Heart left ventricle (tissue), 16 donors: ENCODE measurements around the gene CDK6. TPM values are rescaled to one million over a fixed set of nuclear protein-coding genes. Genes with fewer than 3 reads are reported as not detected.

Source experiments
- ATAC-seq, 4 donors: fragments of 200-7000 bp; cut with Tn5 transposase; one replicate each; pipeline ENCODE4 v1.9.1; 2020 to 2022; ENCODE audit warnings: moderate library complexity in 4 of 4, mild to moderate bottlenecking in 3 of 4, moderate number of reproducible peaks in 1 of 4
- DNase-seq, 5 donors: peaks; one replicate each; pipeline ENCODE4 v3.0.0-alpha.2; 2020
- H3K27ac ChIP-seq, 12 donors: fragments of 200-600 bp; sonication (generic) in 4 of 12; one replicate each; pipeline versions ENCODE4 v1.5.0 to v1.8.0; 2016 to 2022; ENCODE audit warnings: mild to moderate bottlenecking in 2 of 12
- H3K27me3 ChIP-seq, 9 donors: fragments of 200-600 bp; sonication (generic) in 2 of 9; one replicate each; pipeline versions ENCODE4 v1.5.1 to v1.8.0; 2016 to 2022; ENCODE audit warnings: mild to moderate bottlenecking in 3 of 9
- H3K36me3 ChIP-seq, 9 donors: fragments of 200-600 bp; sonication (generic) in 2 of 9; one replicate each; pipeline versions ENCODE4 v1.5.0 to v1.8.0; 2018 to 2022; ENCODE audit warnings: mild to moderate bottlenecking in 2 of 9
- H3K4me1 ChIP-seq, 12 donors: fragments of 200-600 bp; sonication (generic) in 4 of 12; one replicate each; pipeline versions ENCODE4 v1.5.0 to v1.8.0; 2016 to 2022; ENCODE audit warnings: mild to moderate bottlenecking in 3 of 12
- H3K4me3 ChIP-seq, 12 donors: fragments of 200-600 bp; sonication (generic) in 4 of 12; one replicate each; pipeline versions ENCODE4 v1.5.0 to v1.8.0; 2017 to 2022; ENCODE audit warnings: mild to moderate bottlenecking in 9 of 12, moderate library complexity in 4 of 12
- H3K9me3 ChIP-seq, 12 donors: fragments of 200-600 bp; sonication (generic) in 4 of 12; one replicate each; pipeline versions ENCODE4 v1.5.0 to v1.8.0; 2016 to 2022; ENCODE audit warnings: mild to moderate bottlenecking in 1 of 12
- POLR2A ChIP-seq, 2 donors: fragments of 450-650 bp; IDR thresholded peaks; one replicate each; pipeline ENCODE4 v1.6.1; 2017; ENCODE audit warnings: antibody characterized with exemption in 2 of 2, mild to moderate bottlenecking in 2 of 2, moderate library complexity in 2 of 2
- WGBS, 4 donors: extraction: QIAGEN DNeasy Blood & Tissue Kit in 2 of 4; methylation state at CpG; one replicate each; pipeline versions ENCODE4 v1.1.5 to v1.1.7; 2013 to 2018; 5-methylcytosine and 5-hydroxymethylcytosine counted together
- intact Hi-C, 10 donors: fragments of 100-400 bp; cut with DNase I; formaldehyde crosslinking; loops; one replicate each; pipeline versions ENCODE4 v1.11.1 to v1.14.2; 2022
- polyA plus RNA-seq, 2 donors: library from polyadenylated mRNA; stranded (reverse); fragments of 200-250 nt; gene quantifications; one replicate each; pipeline ENCODE4 v1.2.3, GENCODE V29; 2013
- total RNA-seq, 9 donors: library from RNA; depleted of rRNA in 2 of 9; stranded (reverse); fragments of >200 nt in 2 of 9; fragmentation: NEBNext Ultra II Directional in 3 of 9; extraction: Animal tissue kit (Norgen Biotek cat#: 25700) in 3 of 9; gene quantifications; one replicate each; pipeline versions ENCODE4 v1.1.0 to v1.2.4, GENCODE V29; 2016 to 2023
- TF ChIP-seq, protein P1 (sequence below), 12 donors: fragments of 200-600 bp; sonication (generic) in 4 of 12; IDR thresholded peaks; one replicate each; pipeline versions ENCODE4 v1.5.0 to v1.8.0; 2018 to 2022; ENCODE audit warnings: antibody characterized with exemption in 12 of 12, mild to moderate bottlenecking in 5 of 12
- donor health status: ischemic (EF 13 %, LVEDD 7.1; RV severe dilation, severe dysfunction).
- donor health status: healthy with polysubstance abuse.
- donor health status: DM: no; HTN: yes; CAD: no.
- donor health status: DM: no; HTN: no; CAD: no.
- donor health status: ischemic (EF 25% LVEDD 6.9; RV normal size, moderate dysfunction).
- donor health status: ischemic (EF 25% LVEDD 5.7; RV mildly dilated, moderate dysfunction).
- donor health status: healthy.
- donor health status: DM: yes; HTN: yes; CAD: no.
- donor health status: ischemic (EF 35%, LVEDD 5.7; RV mildly dilated, moderate dysfunction).
- donor health status: nonischemic (EF 11% LVEDD 7.7; RV severe dilation, severe dysfunction).
- donor health status: DM: yes; HTN: yes; CAD: no.
- donor health status: PGD.
- donor health status: ischemic (EF 29% LVEDD 5.4; RV normal size, mild dysfunction).
- donor health status: nonischemic (EF 23%, LVEDD 6.1; RV moderate dilation, normal function).

The CDK6 gene
- total and polyA plus RNA-seq, 11 donors = 2.2 to 40.5 (median 18.7) TPM

- Histone ChIP-seq H3K27me3 (no peaks in the 10 kb centered on the region), H3K36me3 (no peaks in the 10 kb centered on the region), H3K4me1 (peaks cover 0 to 7% (median 0%) of the 10 kb centered on the region in 12 donors), H3K4me3 (no peak overlapping the region), H3K9me3 (no peaks in the 10 kb centered on the region), H3K27ac (no peak overlapping the region)
- ATAC-seq (no peak), DNase-seq (no peak)
- 80 to 96% (median 94%) methylated on average over 2 of the region's 2 CpGs for WGBS, 4 donors
- TF ChIP-seq POLR2A (IDR thresholded peaks at IDR 0.05) = no peak
- TF ChIP-seq, protein P1, sequence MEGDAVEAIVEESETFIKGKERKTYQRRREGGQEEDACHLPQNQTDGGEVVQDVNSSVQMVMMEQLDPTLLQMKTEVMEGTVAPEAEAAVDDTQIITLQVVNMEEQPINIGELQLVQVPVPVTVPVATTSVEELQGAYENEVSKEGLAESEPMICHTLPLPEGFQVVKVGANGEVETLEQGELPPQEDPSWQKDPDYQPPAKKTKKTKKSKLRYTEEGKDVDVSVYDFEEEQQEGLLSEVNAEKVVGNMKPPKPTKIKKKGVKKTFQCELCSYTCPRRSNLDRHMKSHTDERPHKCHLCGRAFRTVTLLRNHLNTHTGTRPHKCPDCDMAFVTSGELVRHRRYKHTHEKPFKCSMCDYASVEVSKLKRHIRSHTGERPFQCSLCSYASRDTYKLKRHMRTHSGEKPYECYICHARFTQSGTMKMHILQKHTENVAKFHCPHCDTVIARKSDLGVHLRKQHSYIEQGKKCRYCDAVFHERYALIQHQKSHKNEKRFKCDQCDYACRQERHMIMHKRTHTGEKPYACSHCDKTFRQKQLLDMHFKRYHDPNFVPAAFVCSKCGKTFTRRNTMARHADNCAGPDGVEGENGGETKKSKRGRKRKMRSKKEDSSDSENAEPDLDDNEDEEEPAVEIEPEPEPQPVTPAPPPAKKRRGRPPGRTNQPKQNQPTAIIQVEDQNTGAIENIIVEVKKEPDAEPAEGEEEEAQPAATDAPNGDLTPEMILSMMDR (IDR thresholded peaks at IDR 0.05) = no peak
- intact Hi-C loops = no loop called here
These were observed 183.8 kb downstream of the CDK6 start for GRCh38 chr7:92652536-92652935.

GRCh38 chr7:92650391-92650790 is 186.0 kb downstream of the CDK6 start:
- no peaks in the 10 kb centered on the region for H3K36me3 ChIP-seq
- 68 to 94% (median 85%) methylated on average over 3 of the region's 3 CpGs for WGBS, 4 donors
- no peak overlapping the region for H3K4me3 ChIP-seq
- no peak for TF ChIP-seq POLR2A (IDR thresholded peaks at IDR 0.05)
- TF ChIP-seq, protein P1 (IDR thresholded peaks at IDR 0.05) = no peak
- no peak overlapping the region for H3K27ac ChIP-seq
- no peaks in the 10 kb centered on the region for H3K9me3 ChIP-seq
- DNase-seq (no peak), ATAC-seq (no peak)
- intact Hi-C loops = no loop called here
- H3K4me1 ChIP-seq = peaks cover 0 to 19% (median 9%) of the 10 kb centered on the region in 12 donors
- H3K27me3 ChIP-seq = no peaks in the 10 kb centered on the region

GRCh38 chr7:92648067-92648466 is 188.3 kb downstream of the CDK6 start:
- Histone ChIP-seq H3K27me3 (no peaks in the 10 kb centered on the region), H3K4me1 (peaks cover 6 to 41% (median 24%) of the 10 kb centered on the region in 12 donors), H3K4me3 (no peak overlapping the region), H3K36me3 (no peaks in the 10 kb centered on the region), H3K27ac (no peak overlapping the region), H3K9me3 (no peaks in the 10 kb centered on the region)
- intact Hi-C loops = no loop called here
- TF ChIP-seq, protein P1 (IDR thresholded peaks at IDR 0.05) = no peak
- TF ChIP-seq POLR2A (IDR thresholded peaks at IDR 0.05) = no peak
- no peak for ATAC-seq
- 90 to 97% (median 95%) methylated on average over 4 of the region's 4 CpGs for WGBS, 4 donors
- DNase-seq = no peak

DNA sequence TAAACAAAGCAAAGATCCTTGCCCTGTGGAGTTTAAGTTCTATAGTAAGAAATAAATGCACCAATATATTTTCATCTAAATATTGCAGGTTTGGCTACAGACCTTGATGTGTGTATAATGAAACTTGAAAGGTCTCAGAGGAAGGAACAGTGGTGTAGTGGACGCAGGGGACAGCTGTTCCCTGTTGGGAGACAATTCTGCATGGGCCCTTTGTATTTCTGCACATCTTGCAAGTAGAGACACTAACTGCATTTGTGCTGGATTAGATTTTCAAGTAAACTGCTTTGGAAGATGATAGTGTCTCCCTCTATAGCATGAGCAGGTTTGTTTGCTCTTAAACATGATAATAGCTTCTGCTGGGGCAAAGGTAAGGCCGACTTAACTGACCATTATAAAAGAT is 188.7 kb downstream of the CDK6 start:
- ATAC-seq (no peak), DNase-seq (no peak)
- 91 to 93% (median 92%) methylated on average over 2 of the region's 2 CpGs for WGBS, 4 donors
- H3K27me3 ChIP-seq = no peaks in the 10 kb centered on the region
- no peak for TF ChIP-seq POLR2A (IDR thresholded peaks at IDR 0.05)
- TF ChIP-seq, protein P1 (IDR thresholded peaks at IDR 0.05) = no peak
- H3K4me1 ChIP-seq = peaks cover 6 to 43% (median 24%) of the 10 kb centered on the region in 12 donors
- no peaks in the 10 kb centered on the region for H3K36me3 ChIP-seq
- intact Hi-C loops = no loop called here
- H3K9me3 ChIP-seq = no peaks in the 10 kb centered on the region
- H3K4me3 ChIP-seq = no peak overlapping the region
- no peak overlapping the region for H3K27ac ChIP-seq
